HepG2 (cell line): Measurements from ENCODE around the gene PMVK. TPM values are rescaled to one million over a fixed set of nuclear protein-coding genes. Genes with fewer than 3 reads are reported as not detected.

Source experiments
- ARNT2 ChIP-seq: sonication (generic); formaldehyde crosslinking; IDR thresholded peaks from 2 replicates; pipeline ENCODE4 v1.8.0; 2022; ENCODE audit warnings: mild to moderate bottlenecking, low read depth, missing genetic modification reagents, moderate library complexity
- BORCS8-MEF2B ChIP-seq: sonication (generic); formaldehyde crosslinking; IDR thresholded peaks from 2 replicates; pipeline ENCODE4 v1.8.0; 2022; ENCODE audit warnings: mild to moderate bottlenecking, missing genetic modification reagents
- CC2D1A ChIP-seq: sonication (generic); formaldehyde crosslinking; IDR thresholded peaks from 2 replicates; pipeline ENCODE4 v1.8.1; 2023; ENCODE audit warnings: mild to moderate bottlenecking, missing genetic modification reagents
- HMG20A ChIP-seq: IDR thresholded peaks from 2 replicates; pipeline ENCODE4 v1.6.1; 2016; ENCODE audit warnings: borderline replicate concordance
- MIER3 ChIP-seq: IDR thresholded peaks from 2 replicates; pipeline ENCODE4 v1.6.1; 2016; ENCODE audit warnings: missing compliant biosample characterization, borderline replicate concordance
- NFIB ChIP-seq: sonication (generic); formaldehyde crosslinking; IDR thresholded peaks from 2 replicates; pipeline ENCODE4 v1.9.0; 2021; ENCODE audit warnings: missing genetic modification reagents, mild to moderate bottlenecking, borderline replicate concordance
- PLRG1 ChIP-seq: fragments of 450-650 bp; conservative IDR thresholded peaks from 2 replicates; pipeline ENCODE4 v1.6.1; 2016
- RARA ChIP-seq: IDR thresholded peaks from 2 replicates; pipeline ENCODE4 v1.6.1; 2016; ENCODE audit warnings: missing genetic modification reagents, missing compliant biosample characterization
- TBX2 ChIP-seq: sonication (generic); formaldehyde crosslinking; IDR thresholded peaks from 2 replicates; pipeline ENCODE4 v1.5.0; 2020; ENCODE audit warnings: missing genetic modification reagents, mild to moderate bottlenecking, borderline replicate concordance
- ZNF263 ChIP-seq: sonication (generic); formaldehyde crosslinking; IDR thresholded peaks from 2 replicates; pipeline ENCODE4 v1.4.0; 2020; ENCODE audit warnings: missing genetic modification reagents
- ZSCAN21 ChIP-seq: sonication (generic); formaldehyde crosslinking; IDR thresholded peaks from 2 replicates; pipeline ENCODE4 v1.8.0; 2022; ENCODE audit warnings: mild to moderate bottlenecking, missing genetic modification reagents, moderate library complexity, borderline replicate concordance
- ZZZ3 ChIP-seq: sonication (generic); formaldehyde crosslinking; IDR thresholded peaks from 2 replicates; pipeline ENCODE4 v1.4.0; 2020; ENCODE audit warnings: missing genetic modification reagents, mild to moderate bottlenecking, borderline replicate concordance
- polyA plus RNA-seq, 8 experiments: library from polyadenylated mRNA; depleted of rRNA in 3 of 8; stranded (reverse) in 7 of 8; unstranded in 1 of 8; fragments of >200 nt; fragmentation: Illumina TruSeq in 4 of 8; extraction: Trizol in 4 of 8; gene quantifications; 2 replicates each; pipeline versions ENCODE4 v1.2.1 to v1.2.3, GENCODE V29; 2011 to 2016; ENCODE audit warnings: low read depth in 4 of 8, missing spikeins in 1 of 8, mixed read lengths in 1 of 8; ENCODE audit not compliant: insufficient read depth in 1 of 8
- total RNA-seq, 5 experiments: library from RNA; depleted of rRNA; stranded (reverse); fragments of >200 nt; fragmentation: Illumina TruSeq; extraction: Trizol; gene quantifications; 2 replicates each; pipeline ENCODE4 v1.2.3, GENCODE V29; 2016; ENCODE audit warnings: low read depth in 1 of 5
- TF ChIP-seq, protein P1 (sequence below): sonication (generic); formaldehyde crosslinking; IDR thresholded peaks from 2 replicates; pipeline ENCODE4 v1.9.0; 2022; ENCODE audit warnings: low read depth, missing genetic modification reagents
- TF ChIP-seq, protein P2 (sequence below): sonication (generic); formaldehyde crosslinking; IDR thresholded peaks from 2 replicates; pipeline ENCODE4 v1.4.0; 2020; ENCODE audit warnings: missing genetic modification reagents
- TF ChIP-seq, protein P3 (sequence below): sonication (generic); formaldehyde crosslinking; IDR thresholded peaks from 2 replicates; pipeline ENCODE4 v1.9.0; 2021; ENCODE audit warnings: missing genetic modification reagents, borderline replicate concordance
- TF ChIP-seq, protein P4 (sequence below): sonication (generic); formaldehyde crosslinking; IDR thresholded peaks from 2 replicates; pipeline ENCODE4 v1.4.0; 2020; ENCODE audit warnings: missing genetic modification reagents, mild to moderate bottlenecking, borderline replicate concordance

Gene PMVK
- total and polyA plus RNA-seq, 2 of the 13 experiments (the other 11 are each of a cell fraction or from before 2014, with no cell fraction given), result 3.9 to 12.6 TPM

DNA sequence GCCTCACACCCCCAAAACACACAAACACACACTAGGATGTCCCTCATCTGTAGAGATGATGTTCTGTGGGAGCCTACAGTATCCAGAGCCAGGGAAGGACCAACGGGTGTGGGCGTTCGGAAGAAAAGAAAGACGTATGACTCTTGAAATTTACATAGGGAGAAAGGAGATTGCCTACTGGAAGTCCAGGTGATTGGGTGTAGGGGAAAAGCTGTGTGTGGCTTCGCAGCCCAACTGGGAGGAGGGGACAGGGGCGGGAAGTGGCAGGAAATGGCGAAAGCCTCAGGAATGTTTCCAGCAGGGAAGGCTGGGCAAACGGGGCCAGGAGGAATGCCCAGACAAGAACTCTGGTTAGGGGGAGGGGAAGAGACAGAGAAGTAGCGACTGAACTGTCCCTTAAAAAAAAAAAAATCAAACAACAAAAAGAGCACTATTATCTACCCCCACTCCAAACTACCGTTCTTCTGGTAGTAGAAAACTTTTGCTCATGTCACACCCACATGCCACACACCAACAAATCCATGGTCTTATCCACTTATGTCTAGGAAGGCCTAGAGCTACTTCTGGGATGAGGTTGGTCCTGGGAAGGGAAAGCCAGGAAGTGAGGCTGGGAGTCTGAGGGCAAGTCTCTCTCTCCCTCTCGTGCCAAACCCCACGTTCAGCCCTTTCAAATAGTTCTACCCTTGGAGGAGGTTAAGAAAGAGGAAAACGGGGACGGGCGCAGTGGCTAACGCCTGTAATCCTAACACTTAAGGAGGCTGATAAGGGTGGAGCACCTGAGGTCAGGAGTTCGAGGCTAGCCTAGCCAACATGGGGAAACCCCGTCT lies 36.2 kb upstream of the PMVK start (continued):
- TF ChIP-seq MIER3 (CRISPR knock-in tag), result peak; percentile 59; the same call in 1 of the 2 replicates
- TF ChIP-seq NFIB, result no peak
- TF ChIP-seq RARA, result peak; percentile 23; the same call in 1 of the 2 replicates
- peak; percentile 55; the same call in 1 of the 2 replicates for TF ChIP-seq HMG20A (CRISPR knock-in tag)
- peak; percentile 49; the same call in 1 of the 2 replicates for TF ChIP-seq ARNT2
- 0 out of 2 replicates have a peak, but pooled peaks have one; percentile 31 for TF ChIP-seq BORCS8-MEF2B (CRISPR knock-in tag)
- no peak for TF ChIP-seq ZZZ3
- TF ChIP-seq, protein P1, sequence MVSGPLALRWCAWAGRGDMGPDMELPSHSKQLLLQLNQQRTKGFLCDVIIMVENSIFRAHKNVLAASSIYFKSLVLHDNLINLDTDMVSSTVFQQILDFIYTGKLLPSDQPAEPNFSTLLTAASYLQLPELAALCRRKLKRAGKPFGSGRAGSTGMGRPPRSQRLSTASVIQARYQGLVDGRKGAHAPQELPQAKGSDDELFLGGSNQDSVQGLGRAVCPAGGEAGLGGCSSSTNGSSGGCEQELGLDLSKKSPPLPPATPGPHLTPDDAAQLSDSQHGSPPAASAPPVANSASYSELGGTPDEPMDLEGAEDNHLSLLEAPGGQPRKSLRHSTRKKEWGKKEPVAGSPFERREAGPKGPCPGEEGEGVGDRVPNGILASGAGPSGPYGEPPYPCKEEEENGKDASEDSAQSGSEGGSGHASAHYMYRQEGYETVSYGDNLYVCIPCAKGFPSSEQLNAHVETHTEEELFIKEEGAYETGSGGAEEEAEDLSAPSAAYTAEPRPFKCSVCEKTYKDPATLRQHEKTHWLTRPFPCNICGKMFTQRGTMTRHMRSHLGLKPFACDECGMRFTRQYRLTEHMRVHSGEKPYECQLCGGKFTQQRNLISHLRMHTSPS (CRISPR knock-in tag), result peak; percentile 46; the same call in 1 of the 2 replicates
- TF ChIP-seq TBX2 (CRISPR knock-in tag), result peak; percentile 68
- TF ChIP-seq, protein P2, sequence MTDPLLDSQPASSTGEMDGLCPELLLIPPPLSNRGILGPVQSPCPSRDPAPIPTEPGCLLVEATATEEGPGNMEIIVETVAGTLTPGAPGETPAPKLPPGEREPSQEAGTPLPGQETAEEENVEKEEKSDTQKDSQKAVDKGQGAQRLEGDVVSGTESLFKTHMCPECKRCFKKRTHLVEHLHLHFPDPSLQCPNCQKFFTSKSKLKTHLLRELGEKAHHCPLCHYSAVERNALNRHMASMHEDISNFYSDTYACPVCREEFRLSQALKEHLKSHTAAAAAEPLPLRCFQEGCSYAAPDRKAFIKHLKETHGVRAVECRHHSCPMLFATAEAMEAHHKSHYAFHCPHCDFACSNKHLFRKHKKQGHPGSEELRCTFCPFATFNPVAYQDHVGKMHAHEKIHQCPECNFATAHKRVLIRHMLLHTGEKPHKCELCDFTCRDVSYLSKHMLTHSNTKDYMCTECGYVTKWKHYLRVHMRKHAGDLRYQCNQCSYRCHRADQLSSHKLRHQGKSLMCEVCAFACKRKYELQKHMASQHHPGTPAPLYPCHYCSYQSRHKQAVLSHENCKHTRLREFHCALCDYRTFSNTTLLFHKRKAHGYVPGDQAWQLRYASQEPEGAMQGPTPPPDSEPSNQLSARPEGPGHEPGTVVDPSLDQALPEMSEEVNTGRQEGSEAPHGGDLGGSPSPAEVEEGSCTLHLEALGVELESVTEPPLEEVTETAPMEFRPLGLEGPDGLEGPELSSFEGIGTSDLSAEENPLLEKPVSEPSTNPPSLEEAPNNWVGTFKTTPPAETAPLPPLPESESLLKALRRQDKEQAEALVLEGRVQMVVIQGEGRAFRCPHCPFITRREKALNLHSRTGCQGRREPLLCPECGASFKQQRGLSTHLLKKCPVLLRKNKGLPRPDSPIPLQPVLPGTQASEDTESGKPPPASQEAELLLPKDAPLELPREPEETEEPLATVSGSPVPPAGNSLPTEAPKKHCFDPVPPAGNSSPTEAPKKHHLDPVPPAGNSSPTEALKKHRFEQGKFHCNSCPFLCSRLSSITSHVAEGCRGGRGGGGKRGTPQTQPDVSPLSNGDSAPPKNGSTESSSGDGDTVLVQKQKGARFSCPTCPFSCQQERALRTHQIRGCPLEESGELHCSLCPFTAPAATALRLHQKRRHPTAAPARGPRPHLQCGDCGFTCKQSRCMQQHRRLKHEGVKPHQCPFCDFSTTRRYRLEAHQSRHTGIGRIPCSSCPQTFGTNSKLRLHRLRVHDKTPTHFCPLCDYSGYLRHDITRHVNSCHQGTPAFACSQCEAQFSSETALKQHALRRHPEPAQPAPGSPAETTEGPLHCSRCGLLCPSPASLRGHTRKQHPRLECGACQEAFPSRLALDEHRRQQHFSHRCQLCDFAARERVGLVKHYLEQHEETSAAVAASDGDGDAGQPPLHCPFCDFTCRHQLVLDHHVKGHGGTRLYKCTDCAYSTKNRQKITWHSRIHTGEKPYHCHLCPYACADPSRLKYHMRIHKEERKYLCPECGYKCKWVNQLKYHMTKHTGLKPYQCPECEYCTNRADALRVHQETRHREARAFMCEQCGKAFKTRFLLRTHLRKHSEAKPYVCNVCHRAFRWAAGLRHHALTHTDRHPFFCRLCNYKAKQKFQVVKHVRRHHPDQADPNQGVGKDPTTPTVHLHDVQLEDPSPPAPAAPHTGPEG (CRISPR knock-in tag), result peak; percentile 59; the same call in 1 of the 2 replicates
- TF ChIP-seq, protein P3, sequence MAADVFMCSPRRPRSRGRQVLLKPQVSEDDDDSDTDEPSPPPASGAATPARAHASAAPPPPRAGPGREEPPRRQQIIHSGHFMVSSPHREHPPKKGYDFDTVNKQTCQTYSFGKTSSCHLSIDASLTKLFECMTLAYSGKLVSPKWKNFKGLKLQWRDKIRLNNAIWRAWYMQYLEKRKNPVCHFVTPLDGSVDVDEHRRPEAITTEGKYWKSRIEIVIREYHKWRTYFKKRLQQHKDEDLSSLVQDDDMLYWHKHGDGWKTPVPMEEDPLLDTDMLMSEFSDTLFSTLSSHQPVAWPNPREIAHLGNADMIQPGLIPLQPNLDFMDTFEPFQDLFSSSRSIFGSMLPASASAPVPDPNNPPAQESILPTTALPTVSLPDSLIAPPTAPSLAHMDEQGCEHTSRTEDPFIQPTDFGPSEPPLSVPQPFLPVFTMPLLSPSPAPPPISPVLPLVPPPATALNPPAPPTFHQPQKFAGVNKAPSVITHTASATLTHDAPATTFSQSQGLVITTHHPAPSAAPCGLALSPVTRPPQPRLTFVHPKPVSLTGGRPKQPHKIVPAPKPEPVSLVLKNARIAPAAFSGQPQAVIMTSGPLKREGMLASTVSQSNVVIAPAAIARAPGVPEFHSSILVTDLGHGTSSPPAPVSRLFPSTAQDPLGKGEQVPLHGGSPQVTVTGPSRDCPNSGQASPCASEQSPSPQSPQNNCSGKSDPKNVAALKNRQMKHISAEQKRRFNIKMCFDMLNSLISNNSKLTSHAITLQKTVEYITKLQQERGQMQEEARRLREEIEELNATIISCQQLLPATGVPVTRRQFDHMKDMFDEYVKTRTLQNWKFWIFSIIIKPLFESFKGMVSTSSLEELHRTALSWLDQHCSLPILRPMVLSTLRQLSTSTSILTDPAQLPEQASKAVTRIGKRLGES (CRISPR knock-in tag), result no peak
- no peak for TF ChIP-seq PLRG1
- TF ChIP-seq, protein P4, sequence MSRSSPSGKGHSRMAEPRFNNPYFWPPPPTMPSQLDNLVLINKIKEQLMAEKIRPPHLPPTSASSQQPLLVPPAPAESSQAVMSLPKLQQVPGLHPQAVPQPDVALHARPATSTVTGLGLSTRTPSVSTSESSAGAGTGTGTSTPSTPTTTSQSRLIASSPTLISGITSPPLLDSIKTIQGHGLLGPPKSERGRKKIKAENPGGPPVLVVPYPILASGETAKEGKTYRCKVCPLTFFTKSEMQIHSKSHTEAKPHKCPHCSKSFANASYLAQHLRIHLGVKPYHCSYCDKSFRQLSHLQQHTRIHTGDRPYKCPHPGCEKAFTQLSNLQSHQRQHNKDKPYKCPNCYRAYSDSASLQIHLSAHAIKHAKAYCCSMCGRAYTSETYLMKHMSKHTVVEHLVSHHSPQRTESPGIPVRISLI, result peak; percentile 87
- 0 out of 2 replicates have a peak, but pooled peaks have one; percentile 19 for TF ChIP-seq ZSCAN21 (CRISPR knock-in tag)
- TF ChIP-seq CC2D1A, result no peak
- TF ChIP-seq ZNF263 (CRISPR knock-in tag), result 0 out of 2 replicates have a peak, but pooled peaks have one; percentile 52
